ENCODE data around the gene KLF1. TPM values are rescaled to one million over a fixed set of nuclear protein-coding genes. Genes with fewer than 3 reads are reported as not detected.

KLF1 gene
- total and polyA plus RNA-seq, 2 of the 8 experiments (the other 6 are each of a cell fraction or from before 2014, with no cell fraction given) = 0.84 to 0.91 TPM

- FAIRE-seq (no peak), DNase-seq (ENCODE audit: low read depth in 1 of 2, low spot score in 2 of 2) (peak in 1 of 2 experiments; percentile 55)
- no peak for TF ChIP-seq SIX5 (IDR thresholded peaks at IDR 0.05; ENCODE audit: low read depth, low read length)
- 0 out of 2 replicates have a peak, but pooled peaks have one; percentile 16 for TF ChIP-seq SP1 (IDR thresholded peaks at IDR 0.05; ENCODE audit: low read depth, low read length)
- Histone ChIP-seq H3K79me2 (ENCODE audit: control insufficient read depth in 1 of 2, insufficient read depth in 2 of 2, low read length in 2 of 2) (no peaks in the 10 kb centered on the region), H2AFZ (ENCODE audit: low read length) (no peak overlapping the region), H2BK20ac (ENCODE audit: low read length) (no peak overlapping the region), H2BK12ac (ENCODE audit: low read depth, low read length) (no peak overlapping the region), H4K20me1 (replicated peaks in 1 of 2; ENCODE audit: control insufficient read depth in 1 of 2, insufficient read depth in 2 of 2, low read length in 2 of 2) (peaks cover 0 to 2% of the 10 kb centered on the region in 2 experiments), H2BK120ac (replicated peaks; ENCODE audit: low read depth, low read length) (no peak overlapping the region), H3K14ac (ENCODE audit: insufficient read length) (no peak overlapping the region), H3K27me3 (replicated peaks in 1 of 4; ENCODE audit: control insufficient read depth in 3 of 4, extremely low read depth in 1 of 4, insufficient read depth in 3 of 4, low read length in 3 of 4) (no peaks in the 10 kb centered on the region), H3K23ac (ENCODE audit: insufficient read length) (no peak overlapping the region), H3K9me3 (ENCODE audit: insufficient read depth in 2 of 2, low read depth in 1 of 2, low read length in 1 of 2) (peaks cover 0 to 5% of the 10 kb centered on the region in 2 experiments; a peak in 1 of 4 replicates), H3K23me2 (ENCODE audit: low read depth, low read length) (no peaks in the 10 kb centered on the region), H3K9ac (replicated peaks in 1 of 4; ENCODE audit: extremely low read depth in 1 of 4, low read depth in 3 of 4, low read length in 3 of 4) (no peak overlapping the region), H3K79me1 (ENCODE audit: low read depth, low read length) (no peaks in the 10 kb centered on the region), H4K8ac (ENCODE audit: extremely low read depth, insufficient read depth, low read length) (peak overlapping the region; percentile 78; the same call in 1 of the 2 replicates), H2AK5ac (ENCODE audit: low read depth, low read length) (no peak overlapping the region), H3K4me3 (ENCODE audit: extremely low read depth in 1 of 4, insufficient read depth in 2 of 4, low read depth in 3 of 4, low read length in 4 of 4) (no peak overlapping the region), H4K91ac (replicated peaks; ENCODE audit: insufficient read length, low read length) (no peak overlapping the region), H3K56ac (replicated peaks; ENCODE audit: insufficient read length, low read depth, low read length) (no peak overlapping the region), H3K27ac (ENCODE audit: low read depth, low read length) (no peak overlapping the region), H2BK5ac (ENCODE audit: low read depth, low read length) (no peak overlapping the region), H3K36me3 (ENCODE audit: control insufficient read depth in 2 of 4, insufficient read depth in 4 of 4, low read length in 3 of 4) (peaks cover under 1 to 29% (median 14%) of the 10 kb centered on the region in 4 experiments), H2BK15ac (ENCODE audit: low read length) (no peak overlapping the region), H3K4me1 (replicated peaks in 1 of 4; ENCODE audit: control insufficient read depth in 3 of 4, insufficient read depth in 4 of 4, low read length in 3 of 4) (no peaks in the 10 kb centered on the region), H3K4ac (replicated peaks; ENCODE audit: insufficient read length, low read depth, low read length) (no peak overlapping the region), H3K4me2 (ENCODE audit: insufficient read depth in 1 of 2, low read depth in 2 of 2, low read length in 2 of 2) (no peak overlapping the region), H4K5ac (ENCODE audit: insufficient read length, low read depth, low read length) (no peak overlapping the region), H3K18ac (ENCODE audit: extremely low read depth, low read length) (no peak overlapping the region)
- ChIA-PET CTCF (ENCODE audit: partially characterized antibody) (interaction anchor here (0.6 to 1.4 kb wide), 9 partner anchors 8 to 216 kb away, joined by 3 to 6 read pairs (median 3); partner anchors contain the start of genes FARSA and GCDH), POLR2A (ENCODE audit: partially characterized antibody) (interaction anchor here (0.6 to 2.4 kb wide), 19 partner anchors 8 to 291 kb away, joined by 3 to 16 read pairs (median 3); partner anchors contain the start of genes CALR, DNASE2, FARSA and GCDH)
- WGBS, 2 experiments (ENCODE audit: extremely low coverage in 1 of 2, insufficient coverage in 1 of 2, insufficient read length in 1 of 2, insufficient replicate concordance in 2 of 2, low coverage in 1 of 2, low lambda C conversion rate in 2 of 2, missing lambda C conversion rate in 1 of 2) = 96% methylated on average over 65 of the region's 70 CpGs; no CpG with 5 or more reads in 1 of the 2 experiments
Measured at GRCh38 chr19:12872941-12873890, 13.8 kb downstream of the KLF1 start.

Data from H1 (cell line).